Measurements from ENCODE around the gene EDN3.

The EDN3 gene

GRCh38 chr20:59308493-59309201, 8.2 kb downstream of the EDN3 start:
- no peak for DNase-seq (ENCODE audit: low read depth)

DNA sequence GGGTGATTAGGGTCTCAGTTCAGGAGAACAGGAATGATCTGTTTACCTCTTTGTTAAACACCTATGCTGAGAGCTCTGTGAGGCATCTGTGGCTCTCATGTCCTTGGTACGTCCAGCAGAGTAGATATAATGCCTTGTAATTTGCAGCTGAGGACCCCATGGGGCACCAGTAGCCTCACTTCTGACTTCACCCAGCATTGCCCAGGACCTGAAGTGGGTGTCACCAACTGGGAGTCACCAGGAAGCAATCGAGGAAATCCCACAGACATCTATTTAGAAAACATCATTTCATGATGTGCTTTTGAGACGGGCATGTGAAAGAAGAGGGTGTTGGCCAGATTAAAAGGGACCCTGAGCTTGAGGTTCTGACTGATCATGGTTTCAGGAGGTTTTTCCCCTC, 8.8 kb downstream of the EDN3 start:
- no peak for DNase-seq (ENCODE audit: low read depth)

DNA sequence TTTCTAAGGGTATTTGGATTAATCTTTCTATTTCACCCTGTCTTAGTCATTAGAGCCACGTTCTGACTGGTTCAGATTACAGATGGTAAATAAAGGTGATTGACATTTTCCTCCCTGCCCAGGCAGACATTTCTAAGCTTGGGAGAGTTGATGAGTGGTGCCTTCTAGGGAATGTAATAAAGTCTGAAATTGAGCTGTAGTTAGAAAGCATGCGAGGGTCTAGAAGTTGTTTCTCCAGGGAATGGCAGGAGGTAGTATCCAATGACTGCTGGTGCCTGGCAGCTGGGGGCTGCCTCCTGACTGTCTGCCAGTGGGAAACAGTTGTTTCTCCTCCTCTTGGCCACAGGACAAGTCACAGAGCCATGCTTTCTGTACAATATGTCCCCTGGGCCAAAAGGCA, 14.6 kb downstream of the EDN3 start:
- no peak for DNase-seq (ENCODE audit: low read depth)

GRCh38 chr20:59316911-59317731, 16.7 kb downstream of the EDN3 start:
- DNase-seq (ENCODE audit: low read depth) = no peak

DNA sequence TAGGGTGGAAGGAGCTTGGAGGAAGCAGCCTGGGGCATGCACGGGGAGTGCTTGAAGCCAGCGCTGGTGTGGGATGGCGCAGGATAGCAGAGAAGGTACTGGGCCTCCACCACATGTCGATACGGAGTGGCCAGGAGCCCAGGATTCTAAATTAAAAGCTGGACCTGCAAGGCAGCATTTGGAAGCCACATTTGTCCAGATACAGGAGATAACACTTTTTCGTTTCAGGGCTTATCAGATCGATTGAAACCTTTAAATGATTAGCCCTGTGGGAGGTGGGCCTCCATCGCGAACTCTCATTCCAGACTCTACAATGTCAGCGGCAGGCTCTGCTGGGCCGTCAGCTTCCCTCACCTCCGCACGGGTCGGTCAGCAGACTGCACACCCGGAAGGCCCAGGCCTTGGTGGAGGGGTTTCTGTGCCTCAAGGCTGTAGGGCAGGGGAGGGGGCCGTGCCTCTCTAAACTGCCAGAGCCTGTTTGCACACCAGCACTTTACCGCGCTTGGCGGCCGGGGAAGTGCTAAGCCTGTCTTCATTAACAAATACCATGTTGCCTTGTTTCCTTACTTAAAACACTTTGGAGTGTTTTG, 17.9 kb downstream of the EDN3 start:
- no peak for DNase-seq (ENCODE audit: low read depth)

DNA sequence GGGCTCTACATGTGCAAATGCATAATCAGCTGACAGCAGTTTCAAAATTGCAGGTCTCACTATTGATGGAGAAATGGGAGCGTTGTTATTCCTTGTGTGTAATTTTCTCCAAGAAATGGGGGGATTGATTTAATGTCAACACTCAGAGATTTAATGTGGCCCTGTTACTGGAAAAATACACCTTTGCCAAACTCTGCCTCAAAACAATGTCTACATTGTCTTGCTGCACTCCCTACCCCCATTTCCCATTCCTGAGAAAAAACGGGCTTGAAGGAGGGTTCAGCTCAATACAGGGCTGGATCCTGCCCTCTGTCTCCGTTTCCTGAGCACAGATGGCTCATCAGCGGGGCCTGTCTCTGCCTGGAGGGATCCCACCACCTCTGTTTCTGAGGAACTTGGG, 18.4 kb downstream of the EDN3 start:
- DNase-seq (ENCODE audit: low read depth) = no peak

- no peak for DNase-seq (ENCODE audit: low read depth)
Observed at GRCh38 chr20:59320426-59320825, 20.0 kb downstream of the EDN3 start.

DNA sequence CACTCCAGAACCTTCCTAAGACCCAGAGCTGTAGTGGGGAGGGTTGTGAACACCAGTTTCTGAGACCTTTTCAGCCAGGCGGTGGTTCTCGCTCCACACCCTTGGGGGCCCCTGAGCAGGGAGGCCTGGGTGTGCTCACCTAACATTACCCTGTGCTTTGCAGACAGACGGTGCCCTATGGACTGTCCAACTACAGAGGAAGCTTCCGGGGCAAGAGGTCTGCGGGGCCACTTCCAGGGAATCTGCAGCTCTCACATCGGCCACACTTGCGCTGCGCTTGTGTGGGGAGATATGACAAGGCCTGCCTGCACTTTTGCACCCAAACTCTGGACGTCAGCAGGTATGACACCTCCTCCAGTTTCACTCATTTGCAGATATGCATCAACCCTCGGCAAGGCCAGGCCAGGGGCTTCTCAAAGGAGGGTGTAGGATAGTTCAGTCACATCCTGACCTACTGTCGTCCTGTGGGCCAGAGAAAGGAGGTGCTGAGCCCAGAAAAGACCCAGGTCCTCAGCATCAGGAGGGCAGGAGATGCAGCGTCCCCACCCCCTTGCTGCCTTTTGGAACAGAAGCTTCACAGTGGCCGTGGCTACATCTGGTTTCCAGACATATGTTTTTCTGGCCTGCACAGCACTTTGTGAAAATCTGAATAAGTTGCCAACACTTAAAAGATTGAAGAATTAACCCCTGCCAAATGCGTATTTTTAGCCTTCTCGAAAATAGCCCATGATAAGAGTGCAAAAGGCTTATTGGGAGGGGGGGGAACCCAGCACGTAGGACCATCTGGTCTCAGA, 20.6 kb downstream of the EDN3 start:
- no peak for DNase-seq (ENCODE audit: low read depth)

DNA sequence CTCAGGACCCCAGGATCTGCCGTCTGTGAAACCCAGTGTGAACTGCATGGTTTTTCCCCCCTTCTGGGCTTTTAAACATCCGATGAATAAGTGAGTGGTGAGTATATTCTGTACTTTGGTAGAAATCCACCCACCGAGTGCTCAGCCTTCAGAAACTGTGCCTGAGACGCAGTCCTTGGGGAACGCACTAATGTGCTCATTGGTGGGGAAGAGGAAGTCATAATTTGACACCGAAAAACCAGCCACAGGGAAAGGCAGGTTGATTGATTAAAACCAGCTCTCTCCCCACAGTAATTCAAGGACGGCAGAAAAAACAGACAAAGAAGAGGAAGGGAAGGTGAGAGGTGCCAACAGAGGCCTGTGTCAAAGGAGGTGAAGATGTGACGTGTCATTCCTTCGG, 21.7 kb downstream of the EDN3 start:
- DNase-seq (ENCODE audit: low read depth) = no peak

DNA sequence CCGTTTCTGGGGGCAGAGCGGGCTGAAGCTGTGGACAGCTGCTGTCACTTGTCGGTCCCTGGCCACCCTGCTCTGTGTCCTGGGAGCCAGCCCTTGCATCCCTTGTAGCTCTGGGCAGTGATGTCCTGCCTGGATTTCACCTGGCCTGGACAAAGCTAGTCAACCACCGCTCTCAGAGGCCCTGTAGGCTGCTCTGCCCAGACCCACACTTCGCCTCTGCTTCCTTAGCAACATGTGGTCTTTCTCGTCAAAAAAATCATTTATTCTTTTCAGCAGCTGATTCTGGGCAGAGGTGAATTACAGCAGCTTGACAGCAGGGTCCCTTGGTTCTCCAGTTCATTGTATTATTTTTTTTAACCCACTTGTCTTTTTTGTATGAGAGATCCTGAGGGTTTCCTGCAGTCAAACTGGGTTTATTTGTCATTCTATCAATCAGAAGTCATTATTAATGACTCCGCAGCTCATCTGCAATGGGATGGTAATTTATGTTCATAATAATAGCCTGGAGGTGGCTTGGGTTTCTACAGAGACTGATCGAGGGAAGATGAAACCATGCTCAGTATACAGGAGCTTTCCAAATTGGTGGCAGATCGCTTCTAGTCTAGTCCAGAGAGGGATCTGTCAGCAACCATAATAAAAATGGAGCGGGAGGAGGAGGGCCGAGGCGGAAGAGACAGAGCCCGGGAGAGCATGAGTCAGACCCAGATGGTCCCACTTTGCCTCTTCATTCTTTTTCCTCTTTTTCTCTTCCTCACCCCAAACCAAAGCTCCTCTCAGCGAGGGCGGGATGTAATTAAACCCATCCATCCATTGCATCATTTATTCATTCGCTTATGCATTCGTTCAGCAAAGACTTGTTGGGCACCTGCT, 22.4 kb downstream of the EDN3 start:
- DNase-seq (ENCODE audit: low read depth) = no peak

DNA sequence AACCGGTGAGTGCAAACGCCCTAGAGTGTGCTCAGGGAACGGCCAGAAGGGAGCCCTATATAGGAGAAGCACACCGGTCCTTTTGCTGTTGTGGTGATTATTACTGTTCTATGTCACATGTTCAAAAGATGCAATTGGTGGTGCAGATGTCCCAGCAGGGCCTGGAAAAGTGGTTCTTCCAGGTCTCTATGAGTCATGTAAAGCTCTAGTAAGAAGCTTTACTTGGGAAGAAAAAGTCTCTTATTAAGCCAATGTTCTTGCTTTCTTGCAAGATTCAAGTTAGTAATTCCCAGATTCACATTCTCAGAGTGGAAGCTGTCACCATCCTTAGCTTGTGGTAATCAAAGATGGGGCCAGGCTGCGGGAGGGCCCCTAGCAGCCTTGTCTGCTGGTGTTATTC, 23.3 kb downstream of the EDN3 start:
- DNase-seq (ENCODE audit: low read depth) = no peak

DNA sequence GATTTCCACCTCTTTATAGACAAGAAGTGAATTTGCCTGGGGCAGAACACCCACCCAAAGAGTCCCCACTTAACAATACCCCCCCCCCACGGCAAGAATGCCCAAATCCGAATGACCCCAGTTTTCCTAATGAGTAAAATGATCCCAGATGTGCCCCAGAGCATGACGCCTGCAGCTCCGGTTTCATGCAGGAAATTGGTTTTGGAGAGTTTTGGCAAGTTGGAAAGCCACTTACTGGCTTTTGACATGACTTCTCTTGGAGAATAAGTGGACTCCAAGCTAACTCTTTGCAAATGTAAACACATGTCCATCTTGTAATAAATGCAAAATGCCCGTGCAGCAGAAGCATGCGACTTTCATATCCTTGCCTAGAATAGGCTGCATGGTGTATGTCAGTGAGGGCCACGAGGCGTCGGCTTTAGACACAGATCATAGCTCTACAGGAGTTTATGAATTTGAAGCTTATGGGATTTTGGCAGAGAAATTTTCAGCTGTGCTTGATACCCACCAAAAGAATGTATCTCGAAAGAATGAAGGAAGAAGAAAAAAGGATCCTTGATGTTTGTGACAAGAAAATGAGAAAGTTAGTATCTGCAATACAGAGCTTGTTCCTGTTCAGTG, 24.2 kb downstream of the EDN3 start:
- no peak for DNase-seq (ENCODE audit: low read depth)

GRCh38 chr20:59325142-59325523, 24.7 kb downstream of the EDN3 start:
- no peak for DNase-seq (ENCODE audit: low read depth)

DNA sequence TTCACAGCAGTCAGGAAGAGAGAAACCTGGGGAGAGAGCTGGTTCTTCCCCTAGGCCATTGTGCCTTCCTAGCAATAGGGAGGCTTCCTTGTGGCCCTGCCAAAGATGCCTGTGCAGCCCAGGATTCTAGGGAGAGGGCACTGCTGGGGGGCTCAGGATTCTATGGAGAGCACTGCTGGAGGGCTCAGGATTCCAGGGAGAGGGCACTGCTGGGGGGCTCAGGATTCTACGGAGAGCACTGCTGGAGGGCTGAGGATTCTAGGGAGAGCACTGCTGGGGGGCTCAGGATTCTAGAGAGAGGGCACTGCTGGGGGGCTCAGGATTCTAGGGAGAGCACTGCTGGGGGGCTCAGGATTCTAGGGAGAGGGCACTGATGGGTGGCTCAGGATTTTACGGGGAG, 25.8 kb downstream of the EDN3 start:
- no peak for DNase-seq (ENCODE audit: low read depth)

DNA sequence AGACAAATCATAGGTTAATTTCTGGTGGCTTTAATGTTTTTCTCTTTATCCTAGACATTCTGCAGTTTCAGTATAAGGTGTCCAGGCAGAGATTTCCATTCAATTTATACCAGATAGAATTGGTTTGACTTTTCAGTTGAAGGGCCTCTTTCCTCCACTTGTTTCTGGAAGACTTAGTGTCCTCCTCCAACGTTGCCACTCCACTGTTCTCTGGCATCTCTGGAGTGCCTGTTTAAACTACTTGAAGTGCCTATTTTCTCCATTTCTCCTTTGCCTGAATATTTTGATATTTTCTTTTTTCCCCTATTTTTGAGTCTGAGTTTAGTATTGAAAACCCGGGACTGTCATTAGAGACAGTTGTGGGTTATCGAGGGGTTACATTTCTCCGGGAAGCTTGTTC, 27.7 kb downstream of the EDN3 start:
- no peak for DNase-seq (ENCODE audit: low read depth)

- no peak for DNase-seq (ENCODE audit: low read depth)
Observed at GRCh38 chr20:59331721-59332329, 31.4 kb downstream of the EDN3 start.

GRCh38 chr20:59333260-59333845, 32.9 kb downstream of the EDN3 start:
- DNase-seq (ENCODE audit: low read depth) = no peak

GRCh38 chr20:59333951-59334350, 33.5 kb downstream of the EDN3 start:
- DNase-seq (ENCODE audit: low read depth) = no peak

DNA sequence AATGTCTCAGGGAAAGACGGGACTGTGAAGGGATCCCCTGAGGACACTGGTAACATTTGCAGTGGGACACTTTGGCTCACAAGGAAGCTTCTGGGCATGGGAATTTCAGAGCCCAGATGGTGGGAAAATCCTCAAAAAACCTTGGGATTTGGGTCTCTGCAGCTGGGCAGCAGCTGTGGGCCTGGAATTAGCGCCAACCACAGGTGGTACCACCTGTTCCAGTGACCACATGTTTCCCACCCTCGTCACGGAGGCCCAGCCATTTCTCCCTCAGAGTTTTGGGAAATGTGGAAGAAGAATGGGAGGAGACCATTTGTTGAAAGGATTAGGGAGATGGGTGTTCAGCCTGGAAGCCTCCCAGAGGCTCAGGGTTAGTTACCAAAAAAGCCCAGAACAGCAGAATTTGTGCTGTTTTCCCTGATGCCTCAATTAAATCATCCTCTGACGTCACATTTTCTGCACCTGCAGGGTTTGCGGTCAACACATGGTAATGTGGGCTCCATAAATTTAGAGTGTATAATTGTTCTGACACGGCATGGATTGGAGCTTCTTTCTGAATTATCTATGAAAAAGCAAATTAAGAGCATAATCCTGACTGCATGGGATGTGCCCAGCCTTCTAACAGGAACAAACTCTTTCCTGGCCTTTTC, 34.4 kb downstream of the EDN3 start:
- DNase-seq (ENCODE audit: low read depth) = no peak

GRCh38 chr20:59335377-59335776, 35.0 kb downstream of the EDN3 start:
- no peak for DNase-seq (ENCODE audit: low read depth)

Measured in stimulated activated CD8-positive, alpha-beta memory T cell treated with anti-CD3 and anti-CD28 coated beads, Interleukin-4, amount 100 ng/mL, for 24 hours (primary cell).